Measurements from ENCODE around the gene CHRM5. TPM values are rescaled to one million over a fixed set of nuclear protein-coding genes. Genes with fewer than 3 reads are reported as not detected.

CHRM5 gene
- total and polyA plus RNA-seq, 2 experiments from 2014 or later: not detected

DNA sequence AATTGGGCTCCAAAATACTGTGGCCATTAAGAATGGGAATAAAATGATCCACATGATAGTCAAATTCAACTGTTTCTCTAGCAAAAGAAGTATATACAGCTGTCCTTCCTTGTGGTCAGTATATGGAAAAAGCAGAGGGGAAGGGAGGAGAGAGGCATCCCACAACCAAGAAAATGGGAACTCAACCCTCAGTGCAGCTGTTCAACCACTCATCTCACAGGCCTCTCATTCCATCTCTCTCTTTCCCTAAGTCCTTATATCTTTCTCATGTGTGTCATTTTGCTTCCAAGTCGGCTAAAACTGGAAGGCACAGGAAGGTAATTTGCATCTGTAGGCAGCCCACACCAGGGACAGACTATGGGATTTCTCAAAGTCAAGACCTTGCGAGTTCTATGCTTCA, 43.2 kb downstream of the CHRM5 start:
- H3K9me3 ChIP-seq (ENCODE audit: low read depth): no peaks in the 10 kb centered on the region
- no peaks in the 10 kb centered on the region for H3K4me1 ChIP-seq (ENCODE audit: insufficient read depth)
- H3K27me3 ChIP-seq: no peaks in the 10 kb centered on the region
- H2AFZ ChIP-seq: no peak overlapping the region
- H3K79me2 ChIP-seq: no peaks in the 10 kb centered on the region
- DNase-seq (ENCODE audit: low spot score): no peak
- H3K36me3 ChIP-seq (replicated peaks; ENCODE audit: insufficient read depth, low read depth): no peaks in the 10 kb centered on the region
- no peak overlapping the region for H3K4me3 ChIP-seq
- H3K9me2 ChIP-seq (replicated peaks; ENCODE audit: insufficient read depth): no peaks in the 10 kb centered on the region
- no peak overlapping the region for H3K4me2 ChIP-seq
- WGBS (ENCODE audit: low lambda C conversion rate, missing lambda C conversion rate): 72% methylated on average over 2 of the region's 2 CpGs
- no peak overlapping the region for H3K27ac ChIP-seq
- H4K20me1 ChIP-seq (ENCODE audit: insufficient read depth, poor library complexity, severe bottlenecking): no peaks in the 10 kb centered on the region
- TF ChIP-seq EZH2 (IDR thresholded peaks at IDR 0.05; ENCODE audit: borderline replicate concordance) (no peak), EZH2phosphoT487 (IDR thresholded peaks at IDR 0.05; ENCODE audit: low read depth, severe bottlenecking, unreplicated experiment) (no peak)
- TF ChIP-seq, protein P1, sequence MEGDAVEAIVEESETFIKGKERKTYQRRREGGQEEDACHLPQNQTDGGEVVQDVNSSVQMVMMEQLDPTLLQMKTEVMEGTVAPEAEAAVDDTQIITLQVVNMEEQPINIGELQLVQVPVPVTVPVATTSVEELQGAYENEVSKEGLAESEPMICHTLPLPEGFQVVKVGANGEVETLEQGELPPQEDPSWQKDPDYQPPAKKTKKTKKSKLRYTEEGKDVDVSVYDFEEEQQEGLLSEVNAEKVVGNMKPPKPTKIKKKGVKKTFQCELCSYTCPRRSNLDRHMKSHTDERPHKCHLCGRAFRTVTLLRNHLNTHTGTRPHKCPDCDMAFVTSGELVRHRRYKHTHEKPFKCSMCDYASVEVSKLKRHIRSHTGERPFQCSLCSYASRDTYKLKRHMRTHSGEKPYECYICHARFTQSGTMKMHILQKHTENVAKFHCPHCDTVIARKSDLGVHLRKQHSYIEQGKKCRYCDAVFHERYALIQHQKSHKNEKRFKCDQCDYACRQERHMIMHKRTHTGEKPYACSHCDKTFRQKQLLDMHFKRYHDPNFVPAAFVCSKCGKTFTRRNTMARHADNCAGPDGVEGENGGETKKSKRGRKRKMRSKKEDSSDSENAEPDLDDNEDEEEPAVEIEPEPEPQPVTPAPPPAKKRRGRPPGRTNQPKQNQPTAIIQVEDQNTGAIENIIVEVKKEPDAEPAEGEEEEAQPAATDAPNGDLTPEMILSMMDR (IDR thresholded peaks at IDR 0.05; ENCODE audit: poor library complexity): no peak

- no peak overlapping the region for H3K4me2 ChIP-seq
Observed at GRCh38 chr15:34012461-34013028, 44.2 kb downstream of the CHRM5 start.

GRCh38 chr15:34013746-34014145, 45.4 kb downstream of the CHRM5 start:
- Histone ChIP-seq H3K4me2 (no peak overlapping the region), H3K4me3 (no peak overlapping the region), H3K9me2 (replicated peaks; ENCODE audit: insufficient read depth) (no peaks in the 10 kb centered on the region), H3K4me1 (ENCODE audit: insufficient read depth) (no peaks in the 10 kb centered on the region), H3K36me3 (replicated peaks; ENCODE audit: insufficient read depth, low read depth) (no peaks in the 10 kb centered on the region), H3K79me2 (no peaks in the 10 kb centered on the region), H3K9me3 (ENCODE audit: low read depth) (no peaks in the 10 kb centered on the region), H3K27me3 (no peaks in the 10 kb centered on the region), H4K20me1 (ENCODE audit: insufficient read depth, poor library complexity, severe bottlenecking) (no peaks in the 10 kb centered on the region), H3K27ac (no peak overlapping the region), H2AFZ (no peak overlapping the region)
- no peak for TF ChIP-seq EZH2 (IDR thresholded peaks at IDR 0.05; ENCODE audit: borderline replicate concordance)
- TF ChIP-seq, protein P1 (IDR thresholded peaks at IDR 0.05; ENCODE audit: poor library complexity): no peak
- no peak for TF ChIP-seq EZH2phosphoT487 (IDR thresholded peaks at IDR 0.05; ENCODE audit: low read depth, severe bottlenecking, unreplicated experiment)
- DNase-seq (ENCODE audit: low spot score): no peak
- WGBS (ENCODE audit: low lambda C conversion rate, missing lambda C conversion rate): 89% methylated on average over 9 of the region's 9 CpGs

More at GRCh38 chr15:34012461-34013028, 44.2 kb downstream of the CHRM5 start:
- no peaks in the 10 kb centered on the region for H3K9me3 ChIP-seq (ENCODE audit: low read depth)
- no peaks in the 10 kb centered on the region for H3K79me2 ChIP-seq
- no peak overlapping the region for H3K4me3 ChIP-seq
- no peak overlapping the region for H2AFZ ChIP-seq
- no peak for DNase-seq (ENCODE audit: low spot score)
- TF ChIP-seq EZH2 (IDR thresholded peaks at IDR 0.05; ENCODE audit: borderline replicate concordance): no peak
- no peak for TF ChIP-seq EZH2phosphoT487 (IDR thresholded peaks at IDR 0.05; ENCODE audit: low read depth, severe bottlenecking, unreplicated experiment)
- TF ChIP-seq, protein P1 (IDR thresholded peaks at IDR 0.05; ENCODE audit: poor library complexity): no peak
- 57% methylated on average over 4 of the region's 4 CpGs for WGBS (ENCODE audit: low lambda C conversion rate, missing lambda C conversion rate)
- no peaks in the 10 kb centered on the region for H3K36me3 ChIP-seq (replicated peaks; ENCODE audit: insufficient read depth, low read depth)
- no peak overlapping the region for H3K27ac ChIP-seq
- no peaks in the 10 kb centered on the region for H3K27me3 ChIP-seq
- H3K9me2 ChIP-seq (replicated peaks; ENCODE audit: insufficient read depth): no peaks in the 10 kb centered on the region
- no peaks in the 10 kb centered on the region for H3K4me1 ChIP-seq (ENCODE audit: insufficient read depth)
- no peaks in the 10 kb centered on the region for H4K20me1 ChIP-seq (ENCODE audit: insufficient read depth, poor library complexity, severe bottlenecking)
